Stimulated activated CD8-positive, alpha-beta memory T cell treated with anti-CD3 and anti-CD28 coated beads, Interleukin-12 subunit alpha, Interleukin-12 subunit beta, amount 100 ng/mL, for 24 hours (primary cell): ENCODE data around the gene CALM3.
"Not testable (repeated sequence)": the region's sequence is repeated elsewhere in the genome, so short reads cannot be mapped to it uniquely, and the experiment has no call there.

Source experiments
- DNase-seq: peaks from one replicate; pipeline ENCODE4 v3.0.0-alpha.2; 2020; ENCODE audit errors: extremely low read depth

The CALM3 gene

DNA sequence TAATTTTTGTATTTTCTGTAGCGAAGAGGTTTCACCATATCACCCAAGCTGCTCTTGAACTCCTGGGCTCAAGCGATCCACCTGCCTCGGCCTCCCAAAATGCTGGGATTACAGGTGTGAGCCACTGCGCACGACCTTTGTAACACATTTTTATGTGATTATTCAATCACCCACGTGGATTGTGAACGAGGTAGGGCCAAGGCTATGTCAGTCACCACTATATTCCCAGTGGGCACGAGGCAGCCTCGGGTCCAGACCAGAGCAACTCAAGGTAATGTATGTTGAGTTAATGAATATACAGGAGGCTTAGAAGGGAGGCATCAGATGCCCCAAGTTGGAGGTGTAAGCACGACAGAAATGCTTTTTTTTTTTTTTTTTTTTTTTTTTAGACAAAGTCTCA lies 14.8 kb downstream of the CALM3 start:
- no peak for DNase-seq

DNA sequence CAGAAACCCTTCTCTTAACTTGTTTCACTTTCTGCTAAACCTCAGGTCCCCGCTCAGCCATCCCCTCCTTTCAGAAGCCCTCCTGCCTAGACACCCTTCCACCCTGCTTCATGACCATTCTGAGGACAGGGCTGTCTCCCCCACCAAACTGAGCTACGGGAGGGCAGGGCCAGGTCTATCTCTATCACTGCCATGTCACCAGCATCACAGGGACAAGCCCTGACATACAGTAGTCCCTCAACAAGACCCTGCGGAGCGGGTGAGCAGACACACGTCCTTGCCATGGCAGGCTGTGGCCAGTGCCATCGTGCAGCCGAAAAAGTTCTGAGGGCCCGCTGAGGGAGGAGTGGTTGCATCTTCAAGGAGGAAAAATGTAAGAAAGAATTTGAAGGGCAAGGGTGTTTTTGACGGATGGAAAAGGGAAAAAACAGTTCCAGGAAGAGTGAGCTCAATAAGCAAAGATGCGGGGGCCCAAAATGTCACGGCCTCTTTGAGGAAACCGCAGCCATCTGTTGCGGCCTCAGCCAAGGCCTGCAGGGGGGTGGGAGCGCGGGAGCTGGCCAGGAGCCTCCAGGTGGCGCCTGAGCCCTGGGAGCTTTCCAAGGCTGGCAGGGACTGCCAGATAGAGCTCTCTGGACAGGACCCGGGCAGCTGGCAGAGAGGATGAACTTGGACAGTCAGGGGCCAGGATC lies 15.6 kb downstream of the CALM3 start:
- DNase-seq = no peak

- DNase-seq = no peak
Observed at GRCh38 chr19:46617601-46618000, 16.5 kb downstream of the CALM3 start.

GRCh38 chr19:46618670-46619231 lies 17.6 kb downstream of the CALM3 start:
- DNase-seq = no peak

DNA sequence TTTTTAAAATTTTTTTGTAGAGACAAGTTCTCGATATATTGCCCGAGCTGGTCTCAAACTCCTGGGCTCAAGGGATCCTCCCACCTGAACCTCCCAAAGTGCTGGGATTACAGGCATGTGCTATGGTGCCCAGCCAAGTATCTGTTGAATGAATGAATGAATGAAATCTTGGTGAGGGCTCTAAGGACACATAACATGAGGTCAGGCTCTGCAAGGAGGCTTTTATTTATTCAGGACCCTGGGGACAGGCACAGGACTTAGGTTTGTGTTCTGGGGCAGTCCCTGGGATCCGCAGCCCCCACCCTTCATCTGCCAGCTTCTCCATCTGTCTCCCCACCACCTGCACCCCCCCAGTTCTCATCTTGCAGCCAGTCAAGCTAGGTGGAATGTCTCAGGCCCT lies 19.1 kb downstream of the CALM3 start:
- DNase-seq = no peak

GRCh38 chr19:46620716-46621115 lies 19.6 kb downstream of the CALM3 start:
- DNase-seq = no peak

GRCh38 chr19:46621191-46622117 lies 20.3 kb downstream of the CALM3 start:
- DNase-seq = no peak

GRCh38 chr19:46622118-46622446 lies 21.0 kb downstream of the CALM3 start:
- no peak for DNase-seq

- no peak for DNase-seq
Observed at GRCh38 chr19:46623915-46624502, 22.9 kb downstream of the CALM3 start.

DNA sequence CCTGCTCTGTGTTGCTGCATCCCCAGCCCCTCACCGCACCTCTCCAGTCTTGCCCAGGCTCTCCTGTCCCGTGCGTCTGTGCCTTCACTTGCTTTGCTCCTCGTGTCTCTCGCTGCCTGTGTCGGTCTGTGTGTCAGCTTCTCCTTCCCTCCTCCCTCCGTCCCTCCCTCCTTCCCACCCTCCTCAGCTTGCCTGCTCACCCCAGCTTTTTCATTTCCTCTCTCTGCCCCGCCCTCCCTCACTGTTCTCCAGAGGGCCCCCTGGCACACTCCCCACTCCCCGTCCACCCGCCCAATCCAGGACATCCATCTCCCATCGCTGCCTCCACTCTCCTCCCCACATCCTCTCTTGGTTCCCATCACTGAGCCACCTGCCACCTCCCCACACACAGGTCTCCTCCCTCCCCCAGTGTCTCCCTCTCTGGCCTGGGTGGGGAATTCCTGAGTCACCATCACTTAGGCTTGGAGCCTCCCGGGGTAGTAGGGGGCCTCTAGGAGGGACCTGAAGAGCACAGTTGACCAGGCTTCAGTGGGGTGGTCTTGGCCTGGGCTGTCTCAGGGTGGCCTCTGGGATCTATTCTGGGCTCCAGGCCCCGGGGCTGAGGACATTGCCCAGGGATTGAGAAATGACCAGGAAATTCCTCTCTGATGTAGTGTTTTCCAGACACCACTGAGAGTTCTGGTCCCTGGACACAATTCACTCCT lies 24.0 kb downstream of the CALM3 start, which contains the start of gene PTGIR:
Gene PTGIR, minus strand, starts transcription at position 132 of the 704 bp plus-strand sequence. CDS start 864 bp downstream, outside the sequence.
- DNase-seq = no peak

- no peak for DNase-seq
Observed at GRCh38 chr19:46625731-46626130, 24.6 kb downstream of the CALM3 start.

- DNase-seq = no peak
Observed at GRCh38 chr19:46626446-46626845, 25.3 kb downstream of the CALM3 start.

GRCh38 chr19:46628970-46629369 lies 27.8 kb downstream of the CALM3 start:
- not testable (repeated sequence) for DNase-seq

DNA sequence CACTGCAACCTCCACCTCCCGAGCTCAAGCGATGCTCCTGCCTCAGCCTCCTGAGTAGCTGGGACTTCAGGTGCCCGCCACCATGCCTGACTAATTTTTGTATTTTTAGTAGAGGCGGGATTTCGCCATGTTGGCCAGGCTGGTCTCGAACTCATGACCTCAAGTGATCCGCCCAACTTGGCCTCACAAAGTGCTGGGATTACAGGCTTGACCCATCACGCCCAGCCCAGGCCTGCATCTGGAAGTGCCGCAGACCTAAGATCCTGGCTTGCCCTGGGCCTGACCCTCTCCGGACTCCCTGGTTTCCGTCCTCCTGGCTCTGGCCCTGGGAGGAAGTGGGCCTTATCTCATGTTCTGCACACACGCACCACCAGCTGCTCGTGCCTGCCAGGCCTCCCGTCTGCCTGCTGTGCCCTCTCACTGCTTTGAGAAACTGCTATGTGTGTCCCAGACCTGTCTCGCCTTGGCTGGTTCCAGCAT lies 28.5 kb downstream of the CALM3 start:
- DNase-seq = no peak

DNA sequence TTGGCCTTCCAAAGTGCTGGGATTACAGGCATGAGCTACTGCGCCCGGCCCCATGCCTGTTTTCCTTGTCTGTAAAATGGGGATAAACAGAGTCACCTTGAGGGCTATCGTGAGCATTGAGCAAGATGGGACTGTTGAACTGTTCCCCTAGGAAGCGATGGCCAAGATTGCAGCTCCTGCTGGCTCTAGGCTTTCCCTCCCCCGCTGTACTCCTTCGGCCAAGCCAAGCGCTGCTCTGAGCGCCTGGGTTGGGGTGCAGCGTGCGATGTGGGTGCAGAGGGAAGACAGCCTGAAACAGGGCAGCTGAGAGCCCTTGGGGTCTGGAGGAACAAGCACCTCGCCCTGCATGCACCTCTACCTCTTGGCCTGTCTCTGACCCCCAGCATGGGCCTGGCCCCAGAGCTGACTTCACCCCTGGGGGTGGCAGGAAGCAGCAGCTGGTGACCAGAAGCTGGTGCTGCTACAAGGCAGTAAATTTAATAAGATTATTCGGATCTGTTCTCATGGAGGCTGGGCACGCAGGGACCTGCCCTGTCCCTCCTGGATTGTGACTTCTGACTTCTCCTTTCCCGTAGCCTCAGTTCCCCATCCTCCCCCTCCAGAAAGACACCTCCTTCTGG lies 29.6 kb downstream of the CALM3 start:
- DNase-seq = no peak

DNA sequence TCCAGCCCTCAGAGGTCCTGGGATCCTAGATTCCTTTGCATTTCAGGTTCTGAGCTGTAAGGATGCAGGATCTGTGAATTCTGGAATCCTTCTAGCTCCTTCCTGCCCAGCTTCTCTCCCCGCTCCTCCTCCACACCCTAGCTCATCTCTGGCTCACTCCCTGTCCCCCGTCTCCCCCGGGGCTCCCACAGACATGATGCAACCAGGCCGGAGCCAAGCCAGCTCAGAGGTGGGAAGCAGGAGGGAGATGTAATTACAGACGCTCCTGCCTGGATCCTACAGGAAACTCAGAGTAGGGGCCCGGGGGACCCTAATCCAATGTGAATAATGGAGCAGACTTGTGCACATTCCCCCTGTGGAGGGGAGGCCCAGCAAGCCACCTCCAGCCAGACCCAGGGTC lies 30.4 kb downstream of the CALM3 start:
- DNase-seq = no peak

GRCh38 chr19:46633130-46633529 lies 32.0 kb downstream of the CALM3 start:
- DNase-seq = no peak

DNA sequence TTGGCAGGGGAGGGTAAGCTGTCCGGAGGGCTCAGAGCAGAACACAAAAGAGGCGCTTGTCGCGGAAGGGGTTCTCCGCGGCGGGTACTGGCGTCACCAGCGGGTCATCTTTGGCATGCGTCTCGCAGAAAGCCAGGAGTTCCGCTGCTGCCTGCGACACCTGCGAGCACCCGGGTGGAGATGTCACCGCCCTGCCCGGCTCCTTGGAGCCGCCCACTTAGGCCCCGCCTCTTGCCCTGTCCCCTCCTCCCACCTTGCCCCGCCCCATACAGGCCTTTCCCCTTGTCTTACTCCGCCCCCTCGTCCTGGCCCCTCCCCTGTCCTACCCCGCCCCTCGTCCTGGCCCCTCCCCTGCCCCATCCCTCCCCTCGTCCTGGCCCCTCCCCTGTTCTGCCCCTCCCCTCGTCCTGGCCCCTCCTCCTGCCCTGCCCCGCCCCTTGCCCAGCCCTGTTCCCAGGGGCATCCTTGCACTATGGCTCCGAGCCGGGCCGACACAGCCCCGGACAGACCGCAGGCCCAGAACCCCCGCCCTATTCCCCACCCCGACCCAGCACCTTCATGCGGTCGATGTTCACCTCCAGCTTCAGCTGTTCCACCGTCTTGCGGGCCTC lies 33.0 kb downstream of the CALM3 start:
- DNase-seq = peak; percentile 72

- DNase-seq = no peak
Observed at GRCh38 chr19:46634656-46635218, 33.6 kb downstream of the CALM3 start.
